ENCODE results near the gene GLIPR2.

GLIPR2 gene

DNA sequence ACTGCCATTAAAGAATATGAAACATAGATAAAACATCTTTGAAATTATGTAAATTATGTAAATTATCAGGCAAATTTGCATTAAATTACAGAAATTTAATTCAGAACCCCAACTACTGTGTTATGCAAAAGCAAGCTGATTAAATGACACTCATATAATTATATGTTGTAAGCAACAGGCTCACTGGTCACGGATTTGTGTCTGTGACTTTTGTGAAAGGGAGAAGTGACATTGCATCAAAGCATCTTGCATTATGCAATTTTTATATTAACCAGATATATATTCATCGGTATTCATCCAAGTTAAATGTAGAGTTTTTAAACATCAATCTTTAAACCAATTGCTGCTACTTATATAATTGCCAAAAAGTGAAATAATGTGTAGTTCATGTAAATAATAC, 13.0 kb upstream of the GLIPR2 start:
- TF ChIP-seq, protein P1, sequence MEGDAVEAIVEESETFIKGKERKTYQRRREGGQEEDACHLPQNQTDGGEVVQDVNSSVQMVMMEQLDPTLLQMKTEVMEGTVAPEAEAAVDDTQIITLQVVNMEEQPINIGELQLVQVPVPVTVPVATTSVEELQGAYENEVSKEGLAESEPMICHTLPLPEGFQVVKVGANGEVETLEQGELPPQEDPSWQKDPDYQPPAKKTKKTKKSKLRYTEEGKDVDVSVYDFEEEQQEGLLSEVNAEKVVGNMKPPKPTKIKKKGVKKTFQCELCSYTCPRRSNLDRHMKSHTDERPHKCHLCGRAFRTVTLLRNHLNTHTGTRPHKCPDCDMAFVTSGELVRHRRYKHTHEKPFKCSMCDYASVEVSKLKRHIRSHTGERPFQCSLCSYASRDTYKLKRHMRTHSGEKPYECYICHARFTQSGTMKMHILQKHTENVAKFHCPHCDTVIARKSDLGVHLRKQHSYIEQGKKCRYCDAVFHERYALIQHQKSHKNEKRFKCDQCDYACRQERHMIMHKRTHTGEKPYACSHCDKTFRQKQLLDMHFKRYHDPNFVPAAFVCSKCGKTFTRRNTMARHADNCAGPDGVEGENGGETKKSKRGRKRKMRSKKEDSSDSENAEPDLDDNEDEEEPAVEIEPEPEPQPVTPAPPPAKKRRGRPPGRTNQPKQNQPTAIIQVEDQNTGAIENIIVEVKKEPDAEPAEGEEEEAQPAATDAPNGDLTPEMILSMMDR (IDR thresholded peaks at IDR 0.05), result no peak
- Histone ChIP-seq H3K36me3 (no peaks in the 10 kb centered on the region), H3K9me3 (no peaks in the 10 kb centered on the region), H3K27me3 (no peaks in the 10 kb centered on the region), H3K4me3 (ENCODE audit: low read depth in 1 of 2, low read length in 1 of 2) (no peak overlapping the region), H3K4me1 (ENCODE audit: control insufficient read depth in 1 of 2, insufficient read depth in 1 of 2, low read depth in 1 of 2, low read length in 1 of 2) (peaks cover 46 to 52% of the 10 kb centered on the region in 2 experiments), H3K27ac (peak overlapping the region; percentile 0)

GRCh38 chr9:36125062-36125855, 11.3 kb upstream of the GLIPR2 start:
- Histone ChIP-seq H3K9me3 (no peaks in the 10 kb centered on the region), H3K36me3 (no peaks in the 10 kb centered on the region), H3K27me3 (no peaks in the 10 kb centered on the region), H3K27ac (peak overlapping the region; percentile 86), H3K4me1 (ENCODE audit: control insufficient read depth in 1 of 2, insufficient read depth in 1 of 2, low read depth in 1 of 2, low read length in 1 of 2) (peaks cover 63 to 68% of the 10 kb centered on the region in 2 experiments), H3K4me3 (ENCODE audit: low read depth in 1 of 2, low read length in 1 of 2) (no peak overlapping the region)
- TF ChIP-seq, protein P1 (IDR thresholded peaks at IDR 0.05), result no peak

DNA sequence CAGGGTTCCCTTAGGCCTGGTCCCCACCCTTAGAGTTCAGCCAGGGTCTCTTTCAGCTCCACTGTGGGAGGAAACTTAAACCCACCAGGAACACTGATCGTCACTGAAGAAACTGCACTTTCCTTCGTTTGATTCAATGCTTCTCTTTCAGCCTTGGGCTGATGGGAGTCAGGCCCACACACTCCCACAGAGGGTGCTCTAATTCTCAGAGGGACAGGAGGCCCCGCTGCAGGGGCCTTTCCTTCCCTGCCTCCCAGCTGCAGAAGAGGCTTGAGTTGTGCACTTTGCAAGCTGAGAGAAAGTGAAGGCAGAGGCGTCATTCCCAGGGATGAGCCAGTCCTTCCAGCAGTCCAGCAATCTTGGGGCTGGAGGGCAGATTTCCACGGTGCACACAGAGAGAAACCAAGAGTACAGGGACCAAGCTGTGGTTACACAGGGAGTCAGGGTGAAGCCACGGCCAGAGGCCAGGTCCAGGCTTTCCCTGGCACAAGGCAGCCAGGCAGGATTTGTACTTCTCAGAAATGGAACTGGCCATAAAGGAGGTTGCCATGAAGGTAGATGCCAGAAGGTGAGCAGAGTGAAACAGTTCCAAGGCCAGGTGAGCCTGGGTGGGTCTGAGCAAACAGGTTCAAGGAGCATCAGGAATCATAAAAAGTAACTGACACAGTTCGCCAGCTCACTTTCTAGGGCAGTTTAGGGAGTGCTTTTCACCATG, 10.4 kb upstream of the GLIPR2 start:
- H3K4me1 ChIP-seq (ENCODE audit: control insufficient read depth in 1 of 2, insufficient read depth in 1 of 2, low read depth in 1 of 2, low read length in 1 of 2), result peaks cover 63 to 68% of the 10 kb centered on the region in 2 experiments
- H3K4me3 ChIP-seq (ENCODE audit: low read depth in 1 of 2, low read length in 1 of 2), result no peak overlapping the region
- no peaks in the 10 kb centered on the region for H3K36me3 ChIP-seq
- H3K9me3 ChIP-seq, result no peaks in the 10 kb centered on the region
- H3K27me3 ChIP-seq, result no peaks in the 10 kb centered on the region
- H3K27ac ChIP-seq, result peak overlapping the region; percentile 86
- TF ChIP-seq, protein P1 (IDR thresholded peaks at IDR 0.05), result no peak

DNA sequence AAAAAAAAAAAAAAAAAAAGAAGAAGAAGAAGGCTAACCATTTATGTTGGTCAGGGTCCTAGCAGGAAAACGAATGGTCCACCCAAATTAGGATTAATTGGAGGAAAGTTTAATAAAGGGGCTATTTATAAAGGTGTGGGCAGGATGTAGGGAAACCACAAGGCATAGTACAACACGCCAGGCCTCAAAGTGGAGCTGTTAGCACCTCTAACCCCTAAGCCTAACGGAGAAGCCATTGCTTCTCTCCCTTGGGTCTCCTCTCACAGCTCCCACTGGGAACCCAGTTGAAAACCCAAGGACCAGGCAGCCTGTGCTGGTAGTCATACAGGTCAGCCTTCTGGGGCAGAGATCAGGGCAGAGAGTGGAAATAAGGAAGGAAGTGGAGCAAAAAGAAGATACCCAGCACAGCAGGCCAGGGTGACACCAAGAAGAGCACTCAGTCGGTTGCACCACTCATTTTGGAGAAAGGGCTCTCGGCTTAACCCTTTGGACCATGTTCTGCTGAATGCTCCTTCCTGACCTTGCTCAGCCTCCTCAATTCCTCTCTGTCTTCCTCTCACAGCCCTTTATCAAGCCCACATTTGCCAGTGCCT, 8.8 kb upstream of the GLIPR2 start:
- TF ChIP-seq, protein P1 (IDR thresholded peaks at IDR 0.05), result no peak
- H3K9me3 ChIP-seq, result no peaks in the 10 kb centered on the region
- peaks cover 60 to 66% of the 10 kb centered on the region in 2 experiments for H3K4me1 ChIP-seq (ENCODE audit: control insufficient read depth in 1 of 2, insufficient read depth in 1 of 2, low read depth in 1 of 2, low read length in 1 of 2)

GRCh38 chr9:36128349-36128748, 8.2 kb upstream of the GLIPR2 start:
- TF ChIP-seq, protein P1 (IDR thresholded peaks at IDR 0.05), result no peak
- Histone ChIP-seq H3K4me1 (ENCODE audit: control insufficient read depth in 1 of 2, insufficient read depth in 1 of 2, low read depth in 1 of 2, low read length in 1 of 2) (peaks cover 54 to 60% of the 10 kb centered on the region in 2 experiments), H3K36me3 (no peaks in the 10 kb centered on the region), H3K9me3 (no peaks in the 10 kb centered on the region), H3K4me3 (ENCODE audit: low read depth in 1 of 2, low read length in 1 of 2) (peak overlapping the region; percentile 4 to 46), H3K27me3 (no peaks in the 10 kb centered on the region), H3K27ac (peak overlapping the region; percentile 86)

More for the DNA sequence above, 8.8 kb upstream of the GLIPR2 start:
- H3K36me3 ChIP-seq, result no peaks in the 10 kb centered on the region
- H3K27me3 ChIP-seq, result no peaks in the 10 kb centered on the region
- H3K4me3 ChIP-seq (ENCODE audit: low read depth in 1 of 2, low read length in 1 of 2), result peak overlapping the region; percentile 4 to 46
- peak overlapping the region; percentile 86 for H3K27ac ChIP-seq

Measured in neutrophil (primary cell).